ENCODE data around the gene APRT. TPM values are rescaled to one million over a fixed set of nuclear protein-coding genes. Genes with fewer than 3 reads are reported as not detected.

APRT gene
- total RNA-seq, 2 experiments from 2014 or later, result 153 to 154 TPM

- no peak overlapping the region for H3K4me3 ChIP-seq (ENCODE audit: low read length)
- H3K27ac ChIP-seq (ENCODE audit: low read depth in 1 of 2, low read length in 2 of 2), result no peak overlapping the region
- TF ChIP-seq CTCF (IDR thresholded peaks at IDR 0.05), result no peak
- Mint-ChIP-seq H3K27ac (no peak overlapping the region), H3K4me1 (ENCODE audit: low read depth) (no peaks in the 10 kb centered on the region), H3K9me3 (no peaks in the 10 kb centered on the region), H3K27me3 (no peaks in the 10 kb centered on the region), H3K4me3 (no peak overlapping the region), H3K36me3 (ENCODE audit: low read depth) (peaks cover 10% of the 10 kb centered on the region)
- H3K36me3 ChIP-seq (ENCODE audit: insufficient read depth, low read length), result peaks cover 27% of the 10 kb centered on the region
- intact Hi-C loops (cut with DNase I, micrococcal nuclease), result no loop called here
- no peaks in the 10 kb centered on the region for H3K9me3 ChIP-seq (ENCODE audit: control insufficient read depth in 1 of 2, insufficient read depth in 1 of 2, low read length in 2 of 2)
- ATAC-seq (ENCODE audit: poor library complexity) (no peak), DNase-seq (no peak)
- no peaks in the 10 kb centered on the region for H3K27me3 ChIP-seq (ENCODE audit: control insufficient read depth in 1 of 2, insufficient read depth in 2 of 2, low read length in 2 of 2)
- H3K4me1 ChIP-seq (ENCODE audit: insufficient read depth, low read length), result no peaks in the 10 kb centered on the region
- CTCF ChIA-PET, result no interaction called here
- POLR2A ChIA-PET, result no interaction called here
These were observed 26.8 kb upstream of the APRT start for GRCh38 chr16:88838566-88838965.

- POLR2A ChIA-PET, result interaction anchor here (0.6 kb wide), 1 partner anchor 44 kb away, joined by 3 read pairs; no protein-coding TSS in a partner anchor
- Mint-ChIP-seq H3K27me3 (no peaks in the 10 kb centered on the region), H3K4me1 (ENCODE audit: low read depth) (no peaks in the 10 kb centered on the region), H3K4me3 (no peak overlapping the region), H3K9me3 (no peaks in the 10 kb centered on the region), H3K27ac (no peak overlapping the region), H3K36me3 (ENCODE audit: low read depth) (peaks cover 4% of the 10 kb centered on the region)
- TF ChIP-seq CTCF (IDR thresholded peaks at IDR 0.05), result no peak
- intact Hi-C loops (cut with DNase I, micrococcal nuclease), result no loop called here
- H3K36me3 ChIP-seq (ENCODE audit: insufficient read depth, low read length), result peaks cover 24% of the 10 kb centered on the region
- H3K27me3 ChIP-seq (ENCODE audit: control insufficient read depth in 1 of 2, insufficient read depth in 2 of 2, low read length in 2 of 2), result no peaks in the 10 kb centered on the region
- CTCF ChIA-PET, result no interaction called here
- H3K4me3 ChIP-seq (ENCODE audit: low read length), result no peak overlapping the region
- no peaks in the 10 kb centered on the region for H3K9me3 ChIP-seq (ENCODE audit: control insufficient read depth in 1 of 2, insufficient read depth in 1 of 2, low read length in 2 of 2)
- ATAC-seq (ENCODE audit: poor library complexity) (no peak), DNase-seq (no peak)
- no peak overlapping the region for H3K27ac ChIP-seq (ENCODE audit: low read depth in 1 of 2, low read length in 2 of 2)
- no peaks in the 10 kb centered on the region for H3K4me1 ChIP-seq (ENCODE audit: insufficient read depth, low read length)
These were observed 26.1 kb upstream of the APRT start for GRCh38 chr16:88837806-88838205.

- peaks cover 22% of the 10 kb centered on the region for H3K36me3 ChIP-seq (ENCODE audit: insufficient read depth, low read length)
- no peaks in the 10 kb centered on the region for H3K4me1 Mint-ChIP-seq (ENCODE audit: low read depth)
- intact Hi-C loops (cut with DNase I, micrococcal nuclease), result no loop called here
- no peak overlapping the region for H3K27ac ChIP-seq (ENCODE audit: low read depth in 1 of 2, low read length in 2 of 2)
- H3K4me3 ChIP-seq (ENCODE audit: low read length), result no peak overlapping the region
- no peak overlapping the region for H3K27ac Mint-ChIP-seq
- no peaks in the 10 kb centered on the region for H3K27me3 ChIP-seq (ENCODE audit: control insufficient read depth in 1 of 2, insufficient read depth in 2 of 2, low read length in 2 of 2)
- peaks cover 4% of the 10 kb centered on the region for H3K36me3 Mint-ChIP-seq (ENCODE audit: low read depth)
- no peak for TF ChIP-seq CTCF (IDR thresholded peaks at IDR 0.05)
- ChIA-PET POLR2A (no interaction called here), CTCF (no interaction called here)
- no peak overlapping the region for H3K4me3 Mint-ChIP-seq
- DNase-seq, result no peak
- no peaks in the 10 kb centered on the region for H3K27me3 Mint-ChIP-seq
- no peak for ATAC-seq (ENCODE audit: poor library complexity)
- H3K9me3 ChIP-seq (ENCODE audit: control insufficient read depth in 1 of 2, insufficient read depth in 1 of 2, low read length in 2 of 2), result no peaks in the 10 kb centered on the region
- no peaks in the 10 kb centered on the region for H3K9me3 Mint-ChIP-seq
- H3K4me1 ChIP-seq (ENCODE audit: insufficient read depth, low read length), result no peaks in the 10 kb centered on the region
These were observed 25.1 kb upstream of the APRT start for GRCh38 chr16:88836791-88837190.
